Peyer's patch (tissue), 4 donors: ENCODE data around the gene TFCP2L1. TPM values are rescaled to one million over a fixed set of nuclear protein-coding genes. Genes with fewer than 3 reads are reported as not detected.

Experiments
- DNase-seq, 3 donors: peaks; one replicate each; pipeline ENCODE4 v3.0.0-alpha.2; 2017 to 2019
- H3K27ac ChIP-seq, 4 donors: fragments of 200-600 bp; sonication (generic); one replicate each; pipeline ENCODE4 v1.5.1; 2016 to 2019
- H3K27me3 ChIP-seq, 2 donors: fragments of 200-600 bp; sonication (generic); one replicate each; pipeline ENCODE4 v1.5.1; 2019
- H3K36me3 ChIP-seq, 3 donors: fragments of 200-600 bp; sonication (generic); one replicate each; pipeline ENCODE4 v1.5.1; 2016 to 2019
- H3K4me1 ChIP-seq, 4 donors: fragments of 200-600 bp; sonication (generic); one replicate each; pipeline ENCODE4 v1.5.1; 2016 to 2019
- H3K4me3 ChIP-seq, 4 donors: fragments of 200-600 bp; sonication (generic); 1 replicate in 3 of 4; 2 replicates in 1 of 4; pipeline ENCODE4 v1.5.1; 2016 to 2019; ENCODE audit warnings: mild to moderate bottlenecking in 1 of 4
- H3K9me3 ChIP-seq, 4 donors: fragments of 200-600 bp; sonication (generic); one replicate each; pipeline ENCODE4 v1.5.1; 2016 to 2019; ENCODE audit warnings: mild to moderate bottlenecking in 1 of 4
- CTCF ChIP-seq, 6 experiments: fragments of 450-650 bp in 4 of 6; fragments of 200-600 bp in 2 of 6; sonication (generic) in 1 of 6; IDR thresholded peaks; one replicate each; pipeline ENCODE4 v1.5.1; 2017 to 2019; ENCODE audit warnings: antibody characterized with exemption in 6 of 6, mild to moderate bottlenecking in 3 of 6, moderate library complexity in 1 of 6
- POLR2A ChIP-seq, 2 donors: fragments of 450-650 bp; IDR thresholded peaks; one replicate each; pipeline ENCODE4 v1.5.1; 2017; ENCODE audit warnings: antibody characterized with exemption in 2 of 2, mild to moderate bottlenecking in 2 of 2, moderate library complexity in 2 of 2
- total RNA-seq, 4 donors: library from RNA; depleted of rRNA; stranded (reverse); fragments of >200 nt; gene quantifications; one replicate each; pipeline ENCODE4 v1.1.0, GENCODE V29; 2016

Gene TFCP2L1
- total RNA-seq, 4 donors from 2014 or later = 5.0 to 41.0 (median 10.0) TPM

DNA sequence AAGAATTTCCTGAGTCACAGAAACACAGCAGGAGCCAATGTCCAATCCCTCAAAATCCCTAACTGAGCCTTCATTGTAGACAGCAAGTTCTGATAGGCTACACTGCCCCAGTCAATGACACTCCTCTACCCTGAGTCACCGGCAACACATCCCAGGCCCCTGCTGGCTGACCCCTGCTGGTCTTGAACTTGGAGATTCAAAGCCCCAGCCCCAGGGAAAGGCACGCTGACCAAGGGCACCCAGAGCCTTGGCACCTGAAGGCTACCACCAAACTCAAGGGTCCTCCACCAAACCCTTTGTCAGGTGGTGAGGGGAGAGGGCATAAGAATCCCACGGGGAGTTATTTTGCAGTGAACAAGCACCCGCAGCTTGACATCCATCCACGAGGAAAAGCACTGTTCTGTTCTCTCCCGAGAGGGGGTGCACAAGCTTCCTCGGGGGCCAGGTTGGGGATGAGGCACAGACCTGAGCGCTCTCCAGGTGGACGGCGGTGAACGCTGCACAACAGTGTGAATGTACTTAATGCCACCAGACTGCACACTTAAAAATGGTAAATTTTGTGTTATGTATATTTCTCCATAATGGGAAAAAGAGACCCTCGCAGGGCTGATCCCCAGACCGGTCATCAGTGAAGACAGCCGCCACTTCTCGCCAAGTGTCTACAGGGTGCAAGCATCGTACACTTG is 46.9 kb downstream of the TFCP2L1 start:
- H3K4me1 ChIP-seq = no peaks in the 10 kb centered on the region
- no peaks in the 10 kb centered on the region for H3K9me3 ChIP-seq
- H3K27me3 ChIP-seq = no peaks in the 10 kb centered on the region
- no peak overlapping the region for H3K4me3 ChIP-seq
- no peak for DNase-seq
- H3K36me3 ChIP-seq = no peaks in the 10 kb centered on the region
- TF ChIP-seq CTCF (IDR thresholded peaks at IDR 0.05) = no peak
- H3K27ac ChIP-seq = no peak overlapping the region

GRCh38 chr2:121237336-121237979 is 47.5 kb downstream of the TFCP2L1 start:
- H3K27me3 ChIP-seq = no peaks in the 10 kb centered on the region
- H3K4me1 ChIP-seq = no peaks in the 10 kb centered on the region
- H3K27ac ChIP-seq = no peak overlapping the region
- TF ChIP-seq POLR2A (IDR thresholded peaks at IDR 0.05) = no peak
- TF ChIP-seq CTCF (IDR thresholded peaks at IDR 0.05) = no peak
- H3K4me3 ChIP-seq = no peak overlapping the region
- H3K9me3 ChIP-seq = no peaks in the 10 kb centered on the region
- no peaks in the 10 kb centered on the region for H3K36me3 ChIP-seq
- DNase-seq = no peak

DNA sequence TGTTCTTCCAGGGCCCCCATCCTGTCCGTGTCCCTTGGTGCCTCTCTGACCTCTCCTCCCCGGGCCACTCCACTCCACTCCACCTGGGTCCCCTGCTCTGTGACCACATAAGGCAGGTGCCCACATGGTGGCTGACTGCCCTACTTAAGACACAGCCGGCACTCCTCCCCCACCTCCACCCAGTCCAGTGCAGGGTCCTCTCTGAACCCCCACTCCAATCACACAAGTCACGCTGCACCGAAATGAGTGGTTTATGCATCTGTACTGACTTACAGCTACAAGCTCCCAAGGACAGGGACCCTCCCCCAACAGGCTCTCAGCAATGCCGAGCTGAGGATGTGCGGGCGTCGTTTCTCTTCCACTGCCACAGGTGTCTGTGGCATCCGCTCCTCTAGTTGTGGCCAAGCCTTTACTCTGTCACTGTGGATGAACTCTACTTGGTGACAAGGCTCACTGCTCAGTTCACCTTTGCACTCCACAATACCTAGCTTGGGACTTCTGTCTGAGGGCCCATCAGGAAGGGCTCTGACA is 48.3 kb downstream of the TFCP2L1 start:
- Histone ChIP-seq H3K27me3 (no peaks in the 10 kb centered on the region), H3K36me3 (no peaks in the 10 kb centered on the region), H3K9me3 (no peaks in the 10 kb centered on the region), H3K4me1 (no peaks in the 10 kb centered on the region), H3K4me3 (no peak overlapping the region), H3K27ac (no peak overlapping the region)
- no peak for DNase-seq
- TF ChIP-seq POLR2A (IDR thresholded peaks at IDR 0.05) = no peak
- no peak for TF ChIP-seq CTCF (IDR thresholded peaks at IDR 0.05)

GRCh38 chr2:121236101-121236640 is 48.8 kb downstream of the TFCP2L1 start:
- no peaks in the 10 kb centered on the region for H3K9me3 ChIP-seq
- H3K36me3 ChIP-seq = no peaks in the 10 kb centered on the region
- H3K27me3 ChIP-seq = no peaks in the 10 kb centered on the region
- no peaks in the 10 kb centered on the region for H3K4me1 ChIP-seq
- H3K4me3 ChIP-seq = no peak overlapping the region
- no peak for DNase-seq
- no peak overlapping the region for H3K27ac ChIP-seq
- no peak for TF ChIP-seq POLR2A (IDR thresholded peaks at IDR 0.05)
- no peak for TF ChIP-seq CTCF (IDR thresholded peaks at IDR 0.05)

DNA sequence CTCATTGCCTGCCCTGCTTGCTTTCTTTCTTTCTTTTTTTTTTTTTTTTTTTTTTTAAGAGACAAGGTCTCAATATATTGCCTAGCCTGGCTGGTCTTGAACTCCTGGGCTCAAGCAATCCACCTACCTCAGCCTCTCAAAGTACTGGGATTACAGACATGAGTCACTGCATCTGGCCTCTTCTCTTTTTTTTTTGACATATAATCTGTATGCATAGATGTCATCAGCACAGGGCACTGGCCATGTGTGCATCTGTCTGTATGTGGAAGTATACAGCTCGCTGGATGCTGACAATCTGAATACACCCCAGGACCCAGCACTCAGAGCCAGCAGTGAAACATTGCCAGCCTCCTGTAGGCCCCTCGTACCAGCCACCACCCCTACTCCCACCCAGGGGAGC is 49.5 kb downstream of the TFCP2L1 start:
- TF ChIP-seq POLR2A (IDR thresholded peaks at IDR 0.05) (no peak), CTCF (IDR thresholded peaks at IDR 0.05) (no peak)
- Histone ChIP-seq H3K27ac (no peak overlapping the region), H3K9me3 (no peaks in the 10 kb centered on the region), H3K27me3 (no peaks in the 10 kb centered on the region), H3K4me1 (no peaks in the 10 kb centered on the region), H3K36me3 (no peaks in the 10 kb centered on the region), H3K4me3 (no peak overlapping the region)
- no peak for DNase-seq
